Raji (cell line): Measurements from ENCODE around the gene AGRN.

Experiments
- POLR2A ChIP-seq: IDR thresholded peaks from 2 replicates; pipeline ENCODE4 v1.6.1; 2011; ENCODE audit warnings: low read depth, low read length, control low read depth; ENCODE audit not compliant: insufficient read depth

The AGRN gene

DNA sequence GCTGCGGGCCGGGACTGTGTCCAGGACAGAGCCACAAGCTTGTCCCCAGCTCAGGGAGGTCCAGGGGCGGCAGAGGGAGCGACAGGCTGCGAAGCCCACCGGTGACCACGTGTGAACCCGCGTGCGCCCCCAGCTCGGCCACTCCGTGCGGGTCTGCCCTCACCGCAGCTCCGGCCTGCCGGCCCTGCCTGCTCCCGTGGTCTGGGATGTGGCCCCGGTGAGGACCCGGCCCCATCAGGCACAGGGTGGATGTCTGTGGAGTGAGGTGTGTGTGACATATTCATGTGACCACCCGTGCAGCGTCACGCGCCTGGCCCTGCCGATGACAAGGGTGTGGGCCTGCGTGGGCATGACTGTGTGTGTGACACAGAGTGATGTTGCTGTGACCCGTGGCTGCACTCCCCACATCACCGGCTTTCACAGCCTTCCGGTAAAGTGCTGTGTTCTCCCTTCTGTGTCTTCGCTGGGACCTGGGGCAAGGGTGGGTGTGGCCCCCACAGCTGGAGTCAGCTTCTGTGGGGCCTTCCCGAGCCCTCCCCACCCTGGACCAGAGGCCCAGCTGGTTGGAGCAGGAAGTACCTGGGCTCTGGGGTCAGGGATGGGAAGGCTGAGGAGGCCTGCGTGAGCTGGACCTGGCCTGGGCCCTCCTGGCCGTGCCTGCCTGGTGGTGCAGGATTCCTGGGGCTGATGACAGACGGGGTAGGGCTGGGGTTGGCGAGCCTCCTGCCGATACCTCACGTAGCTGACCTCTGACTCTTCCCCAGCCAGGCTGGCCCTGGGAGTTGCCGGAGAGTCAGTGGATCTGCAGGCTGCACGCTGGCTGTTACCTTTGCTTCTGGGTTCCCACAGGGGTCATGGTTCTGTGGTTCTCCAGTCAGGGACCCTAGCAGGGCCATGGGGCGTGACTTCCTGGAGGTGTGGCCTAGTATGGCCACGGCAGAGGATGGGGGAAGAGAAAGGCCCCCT, 50.1 kb downstream of the AGRN start:
- peak; percentile 29; the same call in 1 of the 2 replicates for TF ChIP-seq POLR2A

DNA sequence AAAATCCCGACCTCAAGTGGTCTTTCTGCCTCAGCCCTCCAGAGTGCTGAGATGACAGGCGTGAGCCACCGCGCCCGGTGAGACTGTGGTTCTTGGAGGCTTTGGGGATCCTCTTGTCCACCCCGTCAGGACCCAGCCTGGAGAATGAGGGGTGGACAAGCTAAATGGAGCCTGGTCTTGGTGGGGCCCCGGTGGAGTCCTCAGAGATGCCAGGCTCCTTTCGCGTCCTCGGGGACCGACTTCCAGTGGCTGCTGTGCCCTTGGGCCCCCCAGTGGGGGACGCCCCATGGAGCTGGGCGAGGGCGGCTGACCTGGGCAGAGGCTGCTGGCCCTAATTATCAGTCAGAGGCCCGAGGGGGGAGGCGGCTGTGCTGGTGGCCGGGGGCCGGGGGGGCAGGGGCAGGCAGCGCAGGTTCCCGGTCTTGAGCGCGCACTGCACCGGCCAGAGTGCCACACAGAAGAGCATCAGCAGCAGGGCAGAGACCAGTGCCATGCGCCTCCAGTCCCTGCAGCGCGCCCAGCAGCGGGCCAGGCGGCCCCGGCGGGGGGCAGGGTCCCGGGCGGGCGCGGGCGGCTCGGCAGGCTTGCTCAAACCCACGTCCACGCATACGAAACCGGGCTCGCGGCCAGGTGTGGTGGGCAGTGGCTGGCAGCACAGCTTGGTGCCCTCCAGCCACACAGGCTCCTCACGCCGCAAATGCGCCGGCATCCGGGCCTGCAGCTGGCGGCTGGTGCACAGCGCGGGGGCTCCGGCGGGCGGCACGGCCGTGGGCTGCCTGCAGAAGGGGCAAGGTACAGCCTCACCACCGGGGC, 51.8 kb downstream of the AGRN start:
- no peak for TF ChIP-seq POLR2A

DNA sequence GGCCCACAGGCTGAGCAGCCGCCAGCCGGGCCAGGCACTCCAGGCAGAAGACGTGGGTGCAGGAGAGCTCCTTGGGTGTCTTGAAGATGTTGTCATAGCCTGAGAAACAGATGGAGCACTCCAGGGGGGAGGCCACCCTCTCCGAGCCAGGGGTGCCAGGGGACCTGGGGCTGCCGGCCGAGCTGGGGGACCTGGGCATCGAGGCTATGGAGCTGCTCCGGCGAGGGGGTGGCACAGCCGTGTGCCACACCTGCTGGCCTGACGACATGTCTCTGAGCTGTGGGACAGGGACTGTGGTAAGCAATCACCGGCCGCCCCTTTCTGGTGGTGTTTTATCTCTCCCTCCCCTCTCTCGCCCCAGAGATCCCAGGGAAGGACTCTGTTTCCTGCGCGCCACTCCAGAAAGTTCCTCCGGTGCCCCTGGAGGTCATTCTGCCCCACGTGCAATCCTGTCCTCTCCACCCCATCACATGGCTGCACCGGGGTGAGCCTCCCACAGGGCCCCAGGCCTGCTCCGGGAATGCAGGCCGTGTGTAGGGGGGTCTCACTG, 52.5 kb downstream of the AGRN start:
- no peak for TF ChIP-seq POLR2A

DNA sequence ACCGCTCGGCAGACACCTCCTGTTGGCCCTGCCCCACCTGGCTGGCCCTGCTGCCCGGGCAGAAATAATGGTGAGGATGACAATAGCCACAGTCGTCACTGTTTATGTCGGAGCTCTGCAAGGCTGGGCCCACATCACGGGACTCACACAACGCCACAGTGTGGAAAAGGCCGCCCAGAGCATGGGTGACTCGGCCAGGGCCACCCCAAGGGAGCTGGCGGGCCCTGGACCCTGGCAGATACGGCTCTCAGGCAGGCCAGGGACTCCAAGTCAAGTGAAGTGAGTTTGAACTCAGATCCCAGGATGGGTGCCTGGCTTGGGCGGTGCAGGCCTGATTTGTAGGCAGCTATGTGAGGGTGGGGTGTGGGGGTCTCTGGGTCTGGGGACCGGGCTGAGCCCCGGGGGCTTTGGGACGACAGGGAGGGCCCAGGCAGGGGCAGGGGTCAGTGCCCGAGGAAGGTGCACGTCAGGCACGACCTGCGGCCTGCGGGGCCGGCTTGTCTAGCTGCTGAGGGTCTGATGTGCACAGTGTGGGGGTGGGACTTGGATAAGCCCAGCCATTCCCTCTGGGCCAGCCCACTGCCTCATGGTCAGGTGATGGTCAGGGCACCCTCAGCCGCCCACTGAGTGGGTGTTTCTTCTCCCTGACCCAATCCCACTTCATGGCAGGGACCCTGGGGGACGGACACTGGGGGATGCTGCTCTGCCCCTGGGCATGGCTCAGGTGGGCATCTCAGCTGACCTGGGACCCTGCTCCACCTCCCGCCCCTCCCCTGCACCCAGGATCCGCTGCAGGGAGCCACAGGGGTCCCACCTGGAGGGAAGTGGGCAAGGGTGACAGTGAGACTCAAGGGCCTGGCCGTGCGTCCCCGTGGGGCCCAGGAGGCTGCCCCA, 53.2 kb downstream of the AGRN start:
- no peak for TF ChIP-seq POLR2A

DNA sequence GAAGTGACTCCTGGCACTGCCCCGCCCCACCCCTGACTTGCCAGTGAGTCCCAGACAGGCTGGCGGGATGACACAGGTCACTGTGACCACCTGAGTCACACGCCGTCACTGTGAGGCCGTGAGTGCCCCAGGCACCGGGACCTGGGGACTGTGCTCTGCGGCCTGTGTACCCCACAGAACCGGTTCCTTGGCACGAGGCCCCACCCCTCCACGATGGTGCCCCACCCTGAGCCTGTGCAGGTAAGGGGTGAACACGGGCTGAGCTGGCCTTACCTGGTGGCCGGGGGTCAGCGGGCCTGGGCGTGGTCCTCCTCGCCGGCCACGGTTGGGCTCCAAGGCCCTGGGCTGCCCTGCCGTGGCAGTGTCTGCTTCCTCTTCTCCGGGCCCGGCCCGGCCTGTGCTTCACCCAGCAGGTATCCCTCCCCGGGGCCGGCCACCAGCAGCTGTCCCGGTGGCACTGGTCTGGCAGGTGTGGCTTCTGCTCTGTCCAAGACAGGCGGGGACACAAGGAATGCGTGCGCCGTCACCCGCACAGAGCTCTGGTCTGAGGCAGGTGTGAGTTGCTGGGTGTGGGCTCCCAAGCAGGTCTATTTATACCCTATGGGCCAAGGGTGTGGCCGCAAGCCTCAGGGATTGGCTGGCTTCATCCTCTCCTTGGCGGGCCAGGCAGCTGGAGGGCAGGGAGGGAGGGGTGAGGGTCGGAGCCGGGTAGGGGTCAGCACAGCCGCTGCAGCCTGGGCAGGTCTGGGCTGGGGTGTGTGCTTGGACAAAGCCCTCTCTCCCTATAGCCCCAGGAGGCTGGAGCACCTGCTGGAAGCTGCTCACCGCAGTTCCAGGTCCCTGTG, 54.0 kb downstream of the AGRN start, which contains the start of gene RNF223:
TSS of gene RNF223 (minus strand) at position 564 of the 845 bp plus-strand sequence. CDS start 1,740 bp downstream, outside the sequence.
- no peak for TF ChIP-seq POLR2A

- TF ChIP-seq POLR2A, result no peak
Measured at GRCh38 chr1:1074631-1075147, 54.8 kb downstream of the AGRN start.

DNA sequence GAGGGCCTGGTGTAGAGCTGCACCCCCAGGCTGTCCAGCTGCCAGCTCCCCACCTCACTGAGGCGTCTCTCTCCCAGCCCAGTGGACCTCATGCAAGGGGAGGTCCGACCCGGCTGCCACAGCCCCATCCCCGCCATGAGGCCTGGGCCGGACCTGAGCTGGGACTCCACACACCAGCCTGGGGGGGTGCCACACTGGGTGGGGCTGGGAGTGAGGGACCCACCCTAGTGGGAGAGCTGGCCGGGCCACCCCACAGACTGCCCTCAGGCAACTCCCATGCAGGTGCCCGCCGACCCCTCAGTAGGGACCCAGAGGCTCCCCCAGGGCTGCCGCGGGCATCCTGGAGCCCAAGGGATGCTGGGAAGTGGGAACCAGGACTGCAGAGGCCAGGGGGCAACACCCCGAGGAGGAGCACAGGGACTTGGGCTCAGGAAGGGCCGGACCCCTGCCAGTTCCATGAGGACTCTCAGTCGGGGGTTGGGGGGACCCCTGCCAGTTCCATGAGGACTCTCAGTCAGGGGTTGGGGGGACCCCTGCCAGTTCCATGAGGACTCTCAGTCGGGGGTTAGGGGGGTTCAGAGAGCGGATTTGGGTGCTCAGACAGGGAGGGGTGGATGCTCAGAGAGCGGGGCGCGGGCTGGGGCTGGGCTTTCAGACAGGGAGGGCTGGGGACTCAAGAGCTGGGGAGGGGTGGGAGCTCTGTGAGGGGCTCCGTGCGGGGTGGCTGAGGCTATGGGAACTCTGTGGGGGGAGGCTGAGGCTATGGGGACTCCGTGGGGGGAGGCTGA, 55.4 kb downstream of the AGRN start:
- TF ChIP-seq POLR2A, result no peak

- no peak for TF ChIP-seq POLR2A
Measured at GRCh38 chr1:1079408-1080121, 59.6 kb downstream of the AGRN start.

DNA sequence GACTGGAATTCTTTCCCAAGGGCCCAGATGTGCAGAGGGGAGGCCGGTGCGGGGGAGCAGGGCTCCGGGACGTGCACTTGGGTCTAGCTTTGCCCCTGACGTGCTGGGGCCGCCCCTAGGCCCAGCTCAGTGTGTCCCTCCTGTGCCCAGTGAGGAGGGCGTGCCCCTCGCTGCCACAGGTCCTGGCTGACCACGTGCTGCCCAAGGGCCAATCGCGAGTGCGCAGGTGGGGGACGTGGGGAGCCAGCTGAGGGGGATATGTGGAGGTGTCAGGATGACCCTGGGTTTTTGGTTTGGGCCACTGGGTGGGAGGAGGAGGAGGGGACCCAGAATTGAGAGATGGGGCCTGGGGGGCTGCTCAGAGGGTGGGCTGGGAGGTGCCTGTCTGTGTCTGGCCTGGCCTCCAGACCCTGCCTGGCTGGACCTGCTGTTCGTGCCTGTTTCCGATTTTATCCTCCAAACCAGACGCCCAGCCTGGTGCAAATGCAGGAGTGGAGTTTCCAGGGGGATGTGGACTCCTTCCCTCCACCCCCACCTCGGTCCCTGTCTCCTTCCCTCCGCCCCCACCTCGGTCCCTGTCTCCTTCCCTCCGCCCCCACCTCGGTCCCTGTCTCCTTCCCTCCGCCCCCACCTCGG, 60.3 kb downstream of the AGRN start:
- TF ChIP-seq POLR2A, result no peak

DNA sequence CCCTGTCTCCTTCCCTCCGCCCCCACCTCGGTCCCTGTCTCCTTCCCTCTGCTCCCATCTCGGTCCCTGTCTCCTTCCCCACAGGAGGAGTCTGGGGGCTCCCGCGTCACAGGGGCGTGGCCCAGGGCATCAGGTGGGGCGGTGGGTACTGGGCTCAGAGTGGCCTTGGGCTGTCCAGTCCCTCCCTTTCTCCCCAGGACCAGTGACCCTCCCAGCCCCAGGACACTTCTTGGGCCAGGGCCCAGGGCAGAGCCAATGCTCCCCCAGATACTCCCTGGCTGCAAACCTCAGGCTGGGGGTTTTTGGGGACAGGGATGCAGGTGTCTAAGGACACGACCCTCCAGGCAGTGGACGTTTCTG, 61.0 kb downstream of the AGRN start:
- TF ChIP-seq POLR2A, result no peak
